Measurements from ENCODE around the gene RGMB.
A peak's percentile ranks its signal among the peaks of the same experiment; 100 is the strongest.

RGMB gene

GRCh38 chr5:98755406-98755805, 18.1 kb upstream of the RGMB start:
- H3K4me1 ChIP-seq (ENCODE audit: insufficient read depth, insufficient read length) = no peaks in the 10 kb centered on the region
- H3K9me3 ChIP-seq (ENCODE audit: insufficient read depth, low read length) = no peaks in the 10 kb centered on the region
- no peak for DNase-seq (ENCODE audit: low read depth, low spot score)

DNA sequence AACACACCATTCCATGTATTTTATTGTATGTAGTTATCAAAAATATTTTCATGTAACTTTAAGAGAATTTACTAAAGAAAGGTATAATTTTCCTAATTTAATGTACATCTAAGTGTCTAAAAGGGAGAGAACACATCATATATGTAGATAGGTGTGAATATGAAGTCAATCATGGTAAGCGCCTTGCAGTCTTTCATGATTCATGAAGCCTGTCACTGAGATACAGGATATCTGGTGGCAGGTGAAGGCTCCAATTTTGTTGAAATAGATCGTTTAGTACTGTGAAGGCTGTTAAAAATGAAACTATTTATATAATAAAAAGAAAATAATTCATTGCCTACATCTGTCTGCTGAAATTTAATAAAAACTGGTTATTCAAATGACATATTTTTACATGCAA, 15.5 kb upstream of the RGMB start:
- Histone ChIP-seq H3K27me3 (ENCODE audit: insufficient read depth, insufficient read length) (no peaks in the 10 kb centered on the region), H3K9ac (ENCODE audit: insufficient read length, low read depth) (no peak overlapping the region), H3K36me3 (ENCODE audit: insufficient read depth, insufficient read length, low read length) (no peaks in the 10 kb centered on the region), H3K4me3 (ENCODE audit: insufficient read length, low read depth) (no peak overlapping the region), H3K9me3 (ENCODE audit: insufficient read depth, low read length) (no peaks in the 10 kb centered on the region), H3K4me1 (ENCODE audit: insufficient read depth, insufficient read length) (no peaks in the 10 kb centered on the region)
- no peak for DNase-seq (ENCODE audit: low read depth, low spot score)
- TF ChIP-seq ZNF274 (IDR thresholded peaks at IDR 0.05; ENCODE audit: low read depth, low read length) (no peak), YY1 (IDR thresholded peaks at IDR 0.05; ENCODE audit: insufficient read depth, insufficient read length) (no peak), SUZ12 (IDR thresholded peaks at IDR 0.05; ENCODE audit: extremely low read depth, insufficient read depth, insufficient read length) (no peak)

More at GRCh38 chr5:98755406-98755805, 18.1 kb upstream of the RGMB start:
- Histone ChIP-seq H3K4me3 (ENCODE audit: insufficient read length, low read depth) (no peak overlapping the region), H3K36me3 (ENCODE audit: insufficient read depth, insufficient read length, low read length) (no peaks in the 10 kb centered on the region), H3K27me3 (ENCODE audit: insufficient read depth, insufficient read length) (no peaks in the 10 kb centered on the region), H3K9ac (ENCODE audit: insufficient read length, low read depth) (no peak overlapping the region)
- TF ChIP-seq ZNF274 (IDR thresholded peaks at IDR 0.05; ENCODE audit: low read depth, low read length) = no peak
- no peak for TF ChIP-seq YY1 (IDR thresholded peaks at IDR 0.05; ENCODE audit: insufficient read depth, insufficient read length)
- no peak for TF ChIP-seq SUZ12 (IDR thresholded peaks at IDR 0.05; ENCODE audit: extremely low read depth, insufficient read depth, insufficient read length)

DNA sequence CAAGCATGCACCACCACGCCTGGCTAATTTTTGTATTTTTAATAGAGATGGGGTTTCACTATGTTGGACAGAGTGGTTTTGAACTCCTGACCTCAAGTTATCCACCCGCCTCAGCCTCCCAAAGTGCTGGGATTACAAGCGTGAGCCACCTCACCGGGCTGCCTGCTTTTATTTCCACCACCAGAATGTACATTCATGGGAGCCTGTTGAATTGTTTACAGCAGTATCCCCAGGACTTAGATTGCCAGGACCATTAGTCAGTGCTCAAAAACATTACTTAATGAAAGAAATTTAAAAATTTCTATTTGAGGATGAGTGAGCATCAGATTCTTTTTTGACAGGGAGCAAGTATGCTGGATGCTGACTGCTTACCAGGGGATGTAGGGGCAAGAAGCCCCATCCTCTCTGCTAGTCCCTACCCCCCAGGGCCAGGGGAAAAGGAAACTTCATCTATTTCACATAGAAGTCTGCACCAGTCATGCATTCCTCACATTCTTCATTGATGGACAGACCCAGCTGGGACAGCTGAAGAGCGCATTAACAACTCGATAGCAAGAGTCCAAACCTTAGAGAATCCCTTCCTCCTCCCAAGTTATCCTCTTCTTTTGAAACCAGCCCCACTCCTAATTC, 10.3 kb upstream of the RGMB start:
- no peak overlapping the region for H3K4me3 ChIP-seq (ENCODE audit: insufficient read length, low read depth)
- no peaks in the 10 kb centered on the region for H3K4me1 ChIP-seq (ENCODE audit: insufficient read depth, insufficient read length)
- no peak for DNase-seq (ENCODE audit: low read depth, low spot score)
- no peaks in the 10 kb centered on the region for H3K9me3 ChIP-seq (ENCODE audit: insufficient read depth, low read length)
- H3K9ac ChIP-seq (ENCODE audit: insufficient read length, low read depth) = no peak overlapping the region
- no peaks in the 10 kb centered on the region for H3K36me3 ChIP-seq (ENCODE audit: insufficient read depth, insufficient read length, low read length)
- TF ChIP-seq SUZ12 (IDR thresholded peaks at IDR 0.05; ENCODE audit: extremely low read depth, insufficient read depth, insufficient read length) (no peak), ZNF274 (IDR thresholded peaks at IDR 0.05; ENCODE audit: low read depth, low read length) (no peak), YY1 (IDR thresholded peaks at IDR 0.05; ENCODE audit: insufficient read depth, insufficient read length) (no peak)
- no peaks in the 10 kb centered on the region for H3K27me3 ChIP-seq (ENCODE audit: insufficient read depth, insufficient read length)

- Histone ChIP-seq H3K27me3 (ENCODE audit: insufficient read depth, insufficient read length) (peaks cover 8% of the 10 kb centered on the region), H3K9ac (ENCODE audit: insufficient read length, low read depth) (no peak overlapping the region), H3K9me3 (ENCODE audit: insufficient read depth, low read length) (no peaks in the 10 kb centered on the region), H3K36me3 (ENCODE audit: insufficient read depth, insufficient read length, low read length) (no peaks in the 10 kb centered on the region), H3K4me1 (ENCODE audit: insufficient read depth, insufficient read length) (no peaks in the 10 kb centered on the region), H3K4me3 (ENCODE audit: insufficient read length, low read depth) (no peak overlapping the region)
- TF ChIP-seq ZNF274 (IDR thresholded peaks at IDR 0.05; ENCODE audit: low read depth, low read length) (no peak), SUZ12 (IDR thresholded peaks at IDR 0.05; ENCODE audit: extremely low read depth, insufficient read depth, insufficient read length) (no peak), YY1 (IDR thresholded peaks at IDR 0.05; ENCODE audit: insufficient read depth, insufficient read length) (no peak)
- no peak for DNase-seq (ENCODE audit: low read depth, low spot score)
Measured at GRCh38 chr5:98765815-98766214, 7.6 kb upstream of the RGMB start.

DNA sequence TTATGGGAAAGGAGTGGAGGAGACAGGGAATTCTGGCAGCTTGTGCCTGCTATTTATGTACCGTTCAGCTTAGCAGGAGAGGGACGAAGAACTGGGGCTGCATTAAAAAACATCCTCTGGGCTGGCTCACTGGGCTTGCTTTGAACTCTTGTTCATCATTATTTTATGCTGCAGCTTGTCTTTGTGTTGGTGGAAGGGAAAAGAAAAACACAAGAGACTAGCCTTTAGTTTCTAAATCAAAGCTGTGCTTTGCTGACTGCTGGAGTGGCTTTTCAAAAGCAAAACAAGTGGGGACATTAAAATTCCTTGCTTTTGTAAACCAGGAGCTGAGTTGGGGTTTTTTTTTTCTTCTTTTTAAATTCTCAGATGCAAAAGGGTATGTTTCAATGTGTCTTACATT, 5.9 kb upstream of the RGMB start:
- no peak for DNase-seq (ENCODE audit: low read depth, low spot score)
- H3K4me3 ChIP-seq (ENCODE audit: insufficient read length, low read depth) = no peak overlapping the region
- H3K27me3 ChIP-seq (ENCODE audit: insufficient read depth, insufficient read length) = peaks cover 19% of the 10 kb centered on the region
- peaks cover 4% of the 10 kb centered on the region for H3K4me1 ChIP-seq (ENCODE audit: insufficient read depth, insufficient read length)
- TF ChIP-seq ZNF274 (IDR thresholded peaks at IDR 0.05; ENCODE audit: low read depth, low read length) (no peak), SUZ12 (IDR thresholded peaks at IDR 0.05; ENCODE audit: extremely low read depth, insufficient read depth, insufficient read length) (no peak), YY1 (IDR thresholded peaks at IDR 0.05; ENCODE audit: insufficient read depth, insufficient read length) (no peak)
- H3K9ac ChIP-seq (ENCODE audit: insufficient read length, low read depth) = no peak overlapping the region
- H3K9me3 ChIP-seq (ENCODE audit: insufficient read depth, low read length) = no peaks in the 10 kb centered on the region
- no peaks in the 10 kb centered on the region for H3K36me3 ChIP-seq (ENCODE audit: insufficient read depth, insufficient read length, low read length)

DNA sequence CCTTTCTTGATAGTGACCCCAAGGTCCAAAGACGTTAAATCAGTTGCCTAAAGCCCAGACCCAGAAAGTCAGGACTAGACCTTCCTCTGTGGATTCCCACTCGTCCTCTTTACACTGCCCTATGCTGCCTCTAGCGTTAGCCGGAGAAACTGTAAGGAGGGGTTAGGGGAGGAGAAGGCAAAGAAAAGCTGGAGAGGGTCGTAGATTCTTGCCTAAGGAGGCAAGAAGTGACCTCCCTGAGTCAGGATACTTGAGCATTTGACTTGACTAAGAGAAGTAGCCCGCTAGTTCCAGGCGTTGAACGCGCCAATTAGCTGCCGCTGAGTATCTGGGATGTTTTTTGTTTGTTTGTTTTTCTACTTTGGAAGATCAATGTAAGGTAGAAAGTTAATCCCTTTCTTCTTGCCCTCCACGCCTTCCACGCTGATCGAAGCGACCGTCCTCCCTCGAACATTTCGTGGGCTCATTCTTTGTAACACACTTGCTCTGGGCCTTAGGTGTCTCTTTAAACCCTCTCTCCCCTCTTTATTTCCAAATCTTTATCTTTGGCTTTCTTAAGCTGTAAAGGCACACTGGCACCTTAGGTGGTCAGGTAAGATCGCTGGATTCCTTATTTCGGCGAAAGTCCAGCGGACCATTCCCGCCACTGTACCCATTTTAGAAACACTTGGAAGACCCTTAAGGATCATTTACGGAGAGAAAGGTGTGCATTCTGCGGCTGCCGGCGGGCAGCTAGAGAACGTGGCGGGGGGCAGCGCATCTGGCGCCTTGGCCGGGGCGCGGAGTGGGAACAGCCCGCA, 5.1 kb upstream of the RGMB start:
- peaks cover 6% of the 10 kb centered on the region for H3K4me1 ChIP-seq (ENCODE audit: insufficient read depth, insufficient read length)
- no peaks in the 10 kb centered on the region for H3K9me3 ChIP-seq (ENCODE audit: insufficient read depth, low read length)
- H3K9ac ChIP-seq (ENCODE audit: insufficient read length, low read depth) = peak overlapping the region; percentile 80
- TF ChIP-seq YY1 (IDR thresholded peaks at IDR 0.05; ENCODE audit: insufficient read depth, insufficient read length) = no peak
- TF ChIP-seq SUZ12 (IDR thresholded peaks at IDR 0.05; ENCODE audit: extremely low read depth, insufficient read depth, insufficient read length) = no peak
- no peak for TF ChIP-seq ZNF274 (IDR thresholded peaks at IDR 0.05; ENCODE audit: low read depth, low read length)
- H3K27me3 ChIP-seq (ENCODE audit: insufficient read depth, insufficient read length) = peaks cover 19% of the 10 kb centered on the region
- H3K36me3 ChIP-seq (ENCODE audit: insufficient read depth, insufficient read length, low read length) = no peaks in the 10 kb centered on the region
- DNase-seq (ENCODE audit: low read depth, low spot score) = no peak
- peak overlapping the region; percentile 54 for H3K4me3 ChIP-seq (ENCODE audit: insufficient read length, low read depth)

DNA sequence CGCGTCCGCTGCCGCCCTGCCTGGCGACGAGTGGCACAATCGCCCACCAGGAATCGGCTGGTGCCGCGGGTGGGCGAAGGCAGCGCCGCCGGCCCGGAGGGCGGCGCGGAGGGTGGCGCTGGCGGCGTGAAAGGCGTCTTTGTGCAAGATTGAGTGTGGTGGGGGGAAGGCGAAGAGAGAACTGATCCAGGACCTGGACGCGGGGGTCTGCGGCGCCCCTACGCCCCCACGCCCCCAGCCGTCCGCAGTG, 4.6 kb upstream of the RGMB start:
- Histone ChIP-seq H3K4me3 (ENCODE audit: insufficient read length, low read depth) (peak overlapping the region; percentile 54), H3K27me3 (ENCODE audit: insufficient read depth, insufficient read length) (peaks cover 19% of the 10 kb centered on the region), H3K4me1 (ENCODE audit: insufficient read depth, insufficient read length) (peaks cover 6% of the 10 kb centered on the region), H3K9me3 (ENCODE audit: insufficient read depth, low read length) (no peaks in the 10 kb centered on the region), H3K36me3 (ENCODE audit: insufficient read depth, insufficient read length, low read length) (no peaks in the 10 kb centered on the region), H3K9ac (ENCODE audit: insufficient read length, low read depth) (peak overlapping the region; percentile 80)
- no peak for DNase-seq (ENCODE audit: low read depth, low spot score)
- TF ChIP-seq SUZ12 (IDR thresholded peaks at IDR 0.05; ENCODE audit: extremely low read depth, insufficient read depth, insufficient read length) = no peak
- TF ChIP-seq YY1 (IDR thresholded peaks at IDR 0.05; ENCODE audit: insufficient read depth, insufficient read length) = no peak
- TF ChIP-seq ZNF274 (IDR thresholded peaks at IDR 0.05; ENCODE audit: low read depth, low read length) = no peak
